OCI-LY7 (cell line): ENCODE data around the gene RASSF4. TPM values are rescaled to one million over a fixed set of nuclear protein-coding genes. Genes with fewer than 3 reads are reported as not detected.

Source experiments
- total RNA-seq, 2 experiments: library from RNA; depleted of rRNA in 1 of 2; stranded (reverse); fragments of >200 nt in 1 of 2; shearing (Covaris generic) in 1 of 2; gene quantifications; 2 replicates each; pipeline ENCODE4 v1.2.3, GENCODE V29; 2014 to 2022

The RASSF4 gene
- total RNA-seq, 2 experiments from 2014 or later: 2.6 to 5.3 TPM

Other genes starting within 250 kb of the RASSF4 start
- gene TMEM72, start 48.5 kb upstream of the RASSF4 start, total RNA-seq (2014; rRNA removed; shearing (Covaris generic)): not detected in 2 replicates
- not detected in 2 replicates for gene TMEM72, start 48.5 kb upstream of the RASSF4 start, total RNA-seq (2022)
- 0.08 and 0.09 TPM in 2 replicates for gene DEPP1, start 19.0 kb downstream of the RASSF4 start, total RNA-seq (2014; rRNA removed; shearing (Covaris generic))
- gene DEPP1, start 19.0 kb downstream of the RASSF4 start, total RNA-seq (2022): not detected in 2 replicates
- 46.6 and 50.6 TPM in 2 replicates for gene ZNF22, start 41.1 kb downstream of the RASSF4 start, total RNA-seq (2014; rRNA removed; shearing (Covaris generic))
- 33.3 and 36.6 TPM in 2 replicates for gene ZNF22, start 41.1 kb downstream of the RASSF4 start, total RNA-seq (2022)